ENCODE results near the gene GFM1. TPM values are rescaled to one million over a fixed set of nuclear protein-coding genes. Genes with fewer than 3 reads are reported as not detected.

The GFM1 gene
- polyA plus RNA-seq, 1 donor (not counting 4 experiments of a cell fraction or from before 2014, with no cell fraction given), result 35.9 TPM

- Histone ChIP-seq H3K27me3 (ENCODE audit: control insufficient read depth, extremely low read depth, insufficient read depth, low read length) (no peaks in the 10 kb centered on the region), H3K9me1 (ENCODE audit: control insufficient read depth, extremely low read depth, insufficient read depth, low read length) (no peaks in the 10 kb centered on the region), H3K79me2 (ENCODE audit: control insufficient read depth, insufficient read depth, low read length) (no peaks in the 10 kb centered on the region), H4K20me1 (ENCODE audit: control insufficient read depth, extremely low read depth, insufficient read depth, low read length) (no peaks in the 10 kb centered on the region), H3K9me3 (ENCODE audit: control insufficient read depth, low read depth, low read length) (no peaks in the 10 kb centered on the region), H3K4me3 (ENCODE audit: control insufficient read depth in 2 of 3, extremely low read depth in 1 of 3, insufficient read depth in 2 of 3, low read depth in 1 of 3, low read length in 3 of 3) (peak overlapping the region in 1 of 3 experiments; percentile 39), H3K4me2 (ENCODE audit: control insufficient read depth, extremely low read depth, insufficient read depth, low read depth, low read length) (peak overlapping the region; percentile 64), H3K36me3 (ENCODE audit: control insufficient read depth in 2 of 2, extremely low read depth in 1 of 2, insufficient read depth in 2 of 2, low read length in 2 of 2) (no peaks in the 10 kb centered on the region), H3K27ac (ENCODE audit: control insufficient read depth, insufficient read depth, low read length) (no peak overlapping the region), H2AFZ (ENCODE audit: control insufficient read depth, low read length) (no peak overlapping the region), H3K4me1 (ENCODE audit: control insufficient read depth, extremely low read depth, insufficient read depth, low read length) (peaks cover 9% of the 10 kb centered on the region), H3K9ac (ENCODE audit: control insufficient read depth, extremely low read depth, insufficient read depth, low read length) (no peak overlapping the region)
- TF ChIP-seq CTCF (optimal IDR thresholded peaks at IDR 0.05 in 1 of 3, IDR thresholded peaks at IDR 0.05 in 1 of 3, conservative IDR thresholded peaks at IDR 0.05 in 1 of 3; ENCODE audit: extremely low read depth in 1 of 3, insufficient read depth in 2 of 3, low read length in 3 of 3), result no peak
- TF ChIP-seq EZH2 (IDR thresholded peaks at IDR 0.05; ENCODE audit: low read length), result no peak
- DNase-seq (ENCODE audit: low read depth, low spot score) (no peak), FAIRE-seq (no peak)
- dilution Hi-C loops (cut with MboI; ENCODE audit: extremely low pct_ligation_motif_present, low sequenced_read_pairs), result no loop called here
These were observed 88.5 kb downstream of the GFM1 start for GRCh38 chr3:158732856-158733200.

GRCh38 chr3:158733656-158734055 lies 89.3 kb downstream of the GFM1 start:
- no peaks in the 10 kb centered on the region for H3K27me3 ChIP-seq (ENCODE audit: control insufficient read depth, extremely low read depth, insufficient read depth, low read length)
- no peak overlapping the region for H3K9ac ChIP-seq (ENCODE audit: control insufficient read depth, extremely low read depth, insufficient read depth, low read length)
- TF ChIP-seq CTCF (optimal IDR thresholded peaks at IDR 0.05 in 1 of 3, IDR thresholded peaks at IDR 0.05 in 1 of 3, conservative IDR thresholded peaks at IDR 0.05 in 1 of 3; ENCODE audit: extremely low read depth in 1 of 3, insufficient read depth in 2 of 3, low read length in 3 of 3) (no peak), EZH2 (IDR thresholded peaks at IDR 0.05; ENCODE audit: low read length) (no peak)
- H3K4me2 ChIP-seq (ENCODE audit: control insufficient read depth, extremely low read depth, insufficient read depth, low read depth, low read length), result no peak overlapping the region
- H3K9me3 ChIP-seq (ENCODE audit: control insufficient read depth, low read depth, low read length), result no peaks in the 10 kb centered on the region
- no peaks in the 10 kb centered on the region for H4K20me1 ChIP-seq (ENCODE audit: control insufficient read depth, extremely low read depth, insufficient read depth, low read length)
- no peak overlapping the region for H2AFZ ChIP-seq (ENCODE audit: control insufficient read depth, low read length)
- H3K9me1 ChIP-seq (ENCODE audit: control insufficient read depth, extremely low read depth, insufficient read depth, low read length), result no peaks in the 10 kb centered on the region
- DNase-seq (ENCODE audit: low read depth, low spot score), result no peak
- dilution Hi-C loops (cut with MboI; ENCODE audit: extremely low pct_ligation_motif_present, low sequenced_read_pairs), result no loop called here
- H3K79me2 ChIP-seq (ENCODE audit: control insufficient read depth, insufficient read depth, low read length), result no peaks in the 10 kb centered on the region
- no peak overlapping the region for H3K4me3 ChIP-seq (ENCODE audit: control insufficient read depth in 2 of 3, extremely low read depth in 1 of 3, insufficient read depth in 2 of 3, low read depth in 1 of 3, low read length in 3 of 3)
- FAIRE-seq, result no peak
- H3K27ac ChIP-seq (ENCODE audit: control insufficient read depth, insufficient read depth, low read length), result no peak overlapping the region
- H3K4me1 ChIP-seq (ENCODE audit: control insufficient read depth, extremely low read depth, insufficient read depth, low read length), result peaks cover 7% of the 10 kb centered on the region
- no peaks in the 10 kb centered on the region for H3K36me3 ChIP-seq (ENCODE audit: control insufficient read depth in 2 of 2, extremely low read depth in 1 of 2, insufficient read depth in 2 of 2, low read length in 2 of 2)
